Activated effector memory CD4-positive, alpha-beta T cell treated with anti-CD3 and anti-CD28 coated beads, Interleukin-2, amount 50 U/mL, for 16 hours (primary cell): ENCODE measurements around the gene NEUROD2.

Experiments
- DNase-seq: peaks from one replicate; pipeline ENCODE4 v3.0.0-alpha.2; 2020

The NEUROD2 gene

GRCh38 chr17:39578272-39578671 lies 29.4 kb downstream of the NEUROD2 start:
- no peak for DNase-seq

- DNase-seq, result no peak
Observed at GRCh38 chr17:39576187-39576586, 31.5 kb downstream of the NEUROD2 start.

GRCh38 chr17:39573447-39574298 lies 34.0 kb downstream of the NEUROD2 start:
- peak; percentile 67 for DNase-seq

GRCh38 chr17:39572121-39572520 lies 35.6 kb downstream of the NEUROD2 start:
- no peak for DNase-seq

- no peak for DNase-seq
Observed at GRCh38 chr17:39569126-39569525, 38.6 kb downstream of the NEUROD2 start.

GRCh38 chr17:39568702-39569101 lies 39.0 kb downstream of the NEUROD2 start:
- no peak for DNase-seq

GRCh38 chr17:39566094-39566850 lies 41.4 kb downstream of the NEUROD2 start:
- no peak for DNase-seq

GRCh38 chr17:39564211-39564848 lies 43.4 kb downstream of the NEUROD2 start:
- no peak for DNase-seq

- DNase-seq, result no peak
Observed at GRCh38 chr17:39563476-39563875, 44.2 kb downstream of the NEUROD2 start.

GRCh38 chr17:39562976-39563375 lies 44.7 kb downstream of the NEUROD2 start:
- no peak for DNase-seq

- no peak for DNase-seq
Observed at GRCh38 chr17:39562395-39562794, 45.3 kb downstream of the NEUROD2 start.

- no peak for DNase-seq
Observed at GRCh38 chr17:39556423-39556822, 51.3 kb downstream of the NEUROD2 start.

- no peak for DNase-seq
Observed at GRCh38 chr17:39555368-39555767, 52.4 kb downstream of the NEUROD2 start.
